Stimulated activated CD4-positive, alpha-beta T cell treated with anti-CD3 and anti-CD28 coated beads, Interleukin-12 subunit alpha, Interleukin-12 subunit beta, amount 100 ng/mL, for 24 hours (primary cell): ENCODE results near the gene POLR2B.
"Not testable (repeated sequence)": the region's sequence is repeated elsewhere in the genome, so short reads cannot be mapped to it uniquely, and the experiment has no call there.

Experiments used
- DNase-seq, 2 experiments: peaks; one replicate each; pipeline ENCODE4 v3.0.0-alpha.2; 2020; ENCODE audit warnings: low read depth in 2 of 2

Gene POLR2B

GRCh38 chr4:57053508-57053907 lies 74.8 kb downstream of the POLR2B start:
- no peak for DNase-seq

GRCh38 chr4:57055886-57056285 lies 77.2 kb downstream of the POLR2B start:
- no peak for DNase-seq

- no peak for DNase-seq
Measured at GRCh38 chr4:57059890-57060716, 81.4 kb downstream of the POLR2B start.

- not testable (repeated sequence) for DNase-seq
Measured at GRCh38 chr4:57060717-57061067, 82.0 kb downstream of the POLR2B start.

- no peak for DNase-seq
Measured at GRCh38 chr4:57061395-57061794, 82.7 kb downstream of the POLR2B start.

- no peak for DNase-seq
Measured at GRCh38 chr4:57063518-57063917, 84.8 kb downstream of the POLR2B start.

- no peak for DNase-seq
Measured at GRCh38 chr4:57064120-57064519, 85.4 kb downstream of the POLR2B start.

- DNase-seq = no peak
Measured at GRCh38 chr4:57064811-57065711, 86.4 kb downstream of the POLR2B start.

GRCh38 chr4:57065730-57066482 lies 87.2 kb downstream of the POLR2B start:
- no peak for DNase-seq

- DNase-seq = no peak
Measured at GRCh38 chr4:57068237-57068981, 89.7 kb downstream of the POLR2B start.

- no peak for DNase-seq
Measured at GRCh38 chr4:57070461-57070860, 91.8 kb downstream of the POLR2B start.

GRCh38 chr4:57071326-57071725 lies 92.6 kb downstream of the POLR2B start:
- no peak for DNase-seq

- no peak for DNase-seq
Measured at GRCh38 chr4:57073559-57073958, 94.9 kb downstream of the POLR2B start.

- DNase-seq = no peak
Measured at GRCh38 chr4:57074744-57075143, 96.0 kb downstream of the POLR2B start.

- no peak for DNase-seq
Measured at GRCh38 chr4:57075367-57075766, 96.7 kb downstream of the POLR2B start.

GRCh38 chr4:57076646-57077045 lies 98.0 kb downstream of the POLR2B start:
- DNase-seq = no peak

- no peak for DNase-seq
Measured at GRCh38 chr4:57077550-57078343, 99.1 kb downstream of the POLR2B start.

GRCh38 chr4:57078685-57079521 lies 100.2 kb downstream of the POLR2B start:
- DNase-seq = no peak
